NCI-H2107 treated with DMSO at 0.1 percent for 48 hours (cell line): ENCODE data around the gene HTRA3.

Experiments used
- DNase-seq: peaks from one replicate; lab custom pipeline; 2025; ENCODE audit not compliant: unreplicated experiment; lab: John Stamatoyannopoulos, UW

HTRA3 gene

DNA sequence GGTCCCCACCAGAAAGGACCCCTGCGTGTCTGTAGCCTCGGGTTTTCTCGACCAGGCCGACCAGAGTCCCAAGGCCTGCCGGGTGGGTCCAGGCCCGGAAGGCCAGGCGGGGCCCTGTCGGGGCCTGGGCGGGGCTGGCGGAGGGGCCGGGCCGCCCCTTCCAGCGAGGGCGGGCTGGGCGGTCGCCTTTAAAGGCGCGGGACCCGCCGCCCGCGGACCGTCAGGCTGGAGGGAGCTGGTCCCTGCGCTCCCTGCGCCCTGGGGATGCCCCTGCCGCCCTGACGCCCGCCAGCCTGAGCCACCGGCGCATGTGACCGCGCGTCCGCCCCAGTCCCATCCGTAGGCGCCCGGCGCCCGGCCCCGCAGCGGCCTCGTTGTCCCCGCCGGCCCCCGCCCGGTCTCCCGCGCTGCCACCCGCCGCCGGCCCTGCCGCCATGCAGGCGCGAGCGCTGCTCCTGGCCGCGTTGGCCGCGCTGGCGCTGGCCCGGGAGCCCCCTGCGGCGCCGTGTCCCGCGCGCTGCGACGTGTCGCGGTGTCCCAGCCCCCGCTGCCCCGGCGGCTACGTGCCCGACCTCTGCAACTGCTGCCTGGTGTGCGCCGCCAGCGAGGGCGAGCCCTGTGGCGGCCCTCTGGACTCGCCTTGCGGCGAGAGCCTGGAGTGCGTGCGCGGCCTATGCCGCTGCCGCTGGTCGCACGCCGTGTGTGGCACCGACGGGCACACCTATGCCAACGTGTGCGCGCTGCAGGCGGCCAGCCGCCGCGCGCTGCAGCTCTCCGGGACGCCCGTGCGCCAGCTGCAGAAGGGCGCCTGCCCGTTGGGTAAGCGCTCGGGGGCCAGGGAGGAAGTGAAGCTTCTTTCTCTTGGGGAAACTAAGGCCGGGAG is at the start of gene HTRA3:
Gene HTRA3 (plus strand): TSS at position 220 of the 883 bp plus-strand sequence. CDS start 215 bp downstream, at position 435.
- no peak for DNase-seq

GRCh38 chr4:8220661-8221450 is 48.7 kb upstream of the HTRA3 start:
- no peak for DNase-seq

GRCh38 chr4:8221476-8221875 is 48.1 kb upstream of the HTRA3 start:
- no peak for DNase-seq

DNA sequence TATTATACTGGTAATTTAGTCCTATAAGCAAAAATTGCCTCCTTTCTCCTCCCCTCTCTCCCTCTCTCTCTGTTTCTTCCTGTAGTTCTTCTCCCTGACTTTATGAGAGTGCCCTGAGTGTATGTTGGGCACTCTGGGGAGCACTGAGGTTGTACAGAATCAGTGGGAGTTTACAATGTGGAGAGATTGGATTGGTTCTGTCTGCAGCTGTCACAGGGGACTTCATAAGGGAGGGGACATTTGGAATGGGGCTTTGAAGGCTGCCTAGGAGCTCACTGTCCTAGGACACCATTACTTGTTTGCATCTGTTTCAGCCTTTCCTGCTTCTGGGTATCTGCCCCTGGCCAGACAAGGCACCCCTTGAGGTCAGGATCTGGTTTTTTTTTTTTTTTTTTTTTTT is 47.6 kb upstream of the HTRA3 start:
- no peak for DNase-seq

GRCh38 chr4:8222609-8223388 is 46.8 kb upstream of the HTRA3 start:
- no peak for DNase-seq

DNA sequence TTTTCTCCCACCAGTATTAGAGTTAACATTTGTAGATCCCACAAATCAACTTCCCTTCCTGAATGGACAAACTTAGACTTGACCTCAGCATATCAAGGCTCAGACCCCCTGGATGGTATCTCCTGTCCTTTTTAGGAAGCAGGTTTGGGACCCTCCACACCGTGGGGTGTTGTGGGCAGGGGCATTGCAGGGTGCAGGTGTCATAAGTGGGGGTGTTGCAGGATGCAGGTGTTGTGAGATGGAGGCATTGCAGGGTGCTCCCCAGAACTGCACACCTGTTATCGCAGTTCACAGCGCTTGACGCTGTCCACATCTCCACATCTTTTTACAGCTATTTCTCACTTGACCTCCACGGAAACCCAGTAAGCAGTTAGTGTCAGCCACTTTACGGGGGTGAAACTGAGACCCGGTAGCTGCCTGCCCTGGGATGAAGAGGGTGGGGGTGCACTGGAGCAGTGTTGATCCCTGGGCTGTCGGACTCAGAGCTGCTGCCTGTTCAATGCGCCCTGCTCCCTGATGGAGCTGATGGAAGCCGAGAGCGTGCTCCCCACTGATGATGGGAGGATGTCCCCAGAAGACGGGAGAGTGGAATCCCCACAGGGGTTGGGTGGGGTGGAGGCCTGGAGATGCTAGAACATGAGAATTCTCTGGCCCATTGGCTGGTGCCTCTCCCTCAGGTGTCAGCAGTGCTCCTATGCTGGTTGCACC is 45.1 kb upstream of the HTRA3 start:
- no peak for DNase-seq

- no peak for DNase-seq
Measured at GRCh38 chr4:8224975-8225625, 44.5 kb upstream of the HTRA3 start.

DNA sequence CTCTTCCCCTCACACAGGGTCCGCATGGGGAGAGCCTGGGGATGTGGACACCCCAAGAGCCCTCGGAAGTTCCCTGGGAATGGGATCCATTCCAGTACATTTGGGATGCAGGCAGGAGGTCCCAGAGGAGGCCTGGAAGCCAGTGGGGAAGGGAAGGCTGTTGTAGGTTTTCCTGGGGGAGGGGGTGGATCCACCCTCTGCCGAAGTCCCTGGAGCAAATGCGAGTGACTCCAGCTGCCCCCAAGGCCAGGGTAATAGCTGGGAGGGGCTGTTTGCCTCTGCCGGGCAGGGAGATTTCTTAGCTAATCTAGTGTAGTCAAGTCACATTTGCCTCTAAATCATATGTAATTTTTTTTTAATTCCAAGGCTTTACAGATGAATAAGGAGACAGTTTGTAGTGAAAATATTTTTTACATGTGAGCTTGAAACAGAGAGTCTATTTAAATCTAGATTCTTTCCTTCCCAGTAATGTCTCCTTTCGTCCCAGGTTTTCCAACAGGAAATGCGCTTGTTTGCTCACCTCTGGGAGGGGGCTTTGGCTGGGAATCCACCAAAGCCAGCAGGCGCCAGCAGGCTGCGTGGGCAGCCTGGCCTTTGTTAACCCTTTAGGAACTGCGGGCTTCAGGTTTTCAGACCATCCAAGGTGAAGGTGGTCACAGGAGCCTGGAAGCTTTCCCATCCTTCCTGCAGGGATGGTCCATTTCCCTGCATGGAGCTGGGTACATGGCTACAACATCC is 43.7 kb upstream of the HTRA3 start:
- no peak for DNase-seq

GRCh38 chr4:8227201-8227770 is 42.3 kb upstream of the HTRA3 start:
- DNase-seq = no peak

DNA sequence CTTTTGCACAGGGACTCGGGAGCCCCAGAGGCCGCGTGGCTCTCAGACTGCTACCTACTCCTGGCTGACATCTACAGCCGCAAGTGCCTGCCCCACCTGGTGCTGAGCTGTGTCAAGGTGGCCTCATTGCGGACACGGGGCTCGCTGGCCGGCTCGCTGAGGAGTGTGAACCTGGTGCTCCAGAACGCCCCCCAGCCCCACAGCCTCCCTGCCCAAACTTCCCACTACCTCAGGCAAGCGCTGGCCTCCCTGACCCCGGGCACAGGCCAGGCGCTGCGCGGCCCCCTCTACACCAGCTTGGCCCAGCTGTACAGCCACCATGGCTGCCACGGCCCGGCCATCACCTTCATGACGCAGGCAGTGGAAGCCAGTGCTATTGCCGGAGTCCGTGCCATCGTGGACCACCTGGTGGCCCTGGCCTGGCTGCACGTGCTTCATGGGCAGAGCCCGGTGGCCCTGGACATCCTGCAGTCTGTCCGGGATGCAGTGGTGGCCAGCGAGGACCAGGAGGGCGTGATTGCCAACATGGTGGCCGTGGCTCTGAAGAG is 41.7 kb upstream of the HTRA3 start:
- DNase-seq = no peak

DNA sequence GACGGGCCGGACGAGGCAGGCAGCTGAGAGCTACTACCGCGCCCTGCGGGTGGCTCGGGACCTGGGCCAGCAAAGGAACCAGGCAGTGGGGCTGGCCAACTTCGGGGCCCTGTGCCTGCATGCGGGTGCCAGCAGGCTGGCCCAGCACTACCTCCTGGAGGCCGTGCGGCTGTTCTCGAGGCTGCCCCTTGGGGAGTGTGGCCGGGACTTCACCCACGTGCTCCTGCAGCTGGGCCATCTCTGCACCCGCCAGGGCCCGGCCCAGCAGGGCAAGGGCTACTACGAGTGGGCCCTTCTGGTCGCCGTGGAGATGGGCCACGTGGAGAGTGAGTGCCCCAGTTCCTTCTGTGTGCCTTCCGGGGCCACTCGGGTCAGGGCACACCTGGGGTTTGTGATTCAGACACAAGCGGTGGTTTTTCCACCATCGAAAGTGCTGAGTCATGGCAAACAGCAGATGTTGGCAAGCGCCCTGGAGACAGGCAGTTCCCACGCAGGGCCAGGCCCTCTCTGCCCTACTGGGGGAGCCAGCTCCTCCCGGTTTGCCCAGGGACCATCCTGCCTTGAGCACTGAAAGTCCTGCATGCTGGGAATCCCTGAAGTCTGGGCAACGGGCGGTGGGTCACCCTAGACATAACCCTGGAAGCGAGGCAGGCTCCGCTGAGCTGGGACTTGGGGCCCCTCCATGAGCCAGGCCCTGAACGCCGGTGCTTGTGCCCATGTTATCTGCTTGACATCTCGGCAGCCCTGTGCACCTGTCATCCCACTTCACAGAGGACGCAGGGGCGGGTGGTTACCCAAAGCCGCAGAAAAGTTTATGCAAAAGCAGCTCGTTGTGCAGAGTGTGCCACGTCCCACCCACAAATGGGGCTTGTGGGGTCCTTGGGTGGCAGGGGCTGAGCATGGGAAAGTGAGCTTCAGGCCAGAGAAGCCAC is 41.0 kb upstream of the HTRA3 start:
- no peak for DNase-seq

DNA sequence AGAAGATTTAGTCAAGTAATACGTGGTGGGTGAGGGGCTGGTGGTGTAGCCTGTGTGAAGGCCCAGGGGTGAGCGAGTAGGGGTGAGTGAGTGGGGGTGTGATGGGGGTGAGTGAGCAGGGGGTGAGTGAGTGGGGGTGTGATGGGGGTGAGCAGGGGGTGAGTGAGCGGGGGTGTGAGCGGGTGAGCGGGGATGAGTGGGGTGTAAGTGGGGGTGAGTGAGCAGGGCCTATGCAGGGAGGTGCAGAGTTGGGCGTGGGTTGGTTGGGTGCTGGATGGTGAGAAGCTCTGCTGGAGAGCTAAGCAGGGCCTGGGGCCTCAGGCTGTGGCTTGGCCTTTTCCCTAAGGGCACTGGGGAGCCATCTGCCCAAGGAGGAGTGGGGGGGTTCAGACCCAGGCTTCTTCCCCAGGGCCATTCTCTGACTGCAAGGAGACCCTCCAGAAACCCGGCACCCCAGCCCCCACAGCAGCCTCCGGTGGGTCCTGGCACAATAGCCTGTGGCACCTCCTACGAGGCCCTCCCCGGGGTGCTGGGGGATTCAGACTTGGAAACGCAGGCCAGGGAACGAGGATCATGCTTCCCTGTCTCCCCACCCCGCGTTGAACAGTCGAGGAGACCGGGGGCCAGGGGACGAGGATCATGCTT is 40.1 kb upstream of the HTRA3 start:
- DNase-seq = no peak

DNA sequence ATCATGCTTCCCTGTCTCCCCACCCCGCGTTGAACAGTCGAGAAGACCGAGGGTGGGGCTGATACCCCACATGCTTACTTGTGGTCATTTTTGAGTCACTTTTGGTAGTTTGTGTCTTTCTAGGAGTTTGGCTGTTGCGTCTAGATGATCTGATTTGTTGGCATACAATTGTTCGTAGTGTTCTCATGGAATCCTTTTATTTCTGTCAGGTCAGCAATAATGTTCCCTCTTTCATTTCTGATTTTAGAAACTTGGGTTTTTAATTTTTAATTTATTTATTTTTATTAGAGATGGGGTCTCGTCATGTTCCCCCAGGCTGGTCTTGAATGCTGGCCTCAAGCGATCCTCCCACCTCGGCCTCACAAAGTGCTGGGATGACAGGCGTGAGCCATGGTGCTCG is 39.5 kb upstream of the HTRA3 start:
- no peak for DNase-seq

DNA sequence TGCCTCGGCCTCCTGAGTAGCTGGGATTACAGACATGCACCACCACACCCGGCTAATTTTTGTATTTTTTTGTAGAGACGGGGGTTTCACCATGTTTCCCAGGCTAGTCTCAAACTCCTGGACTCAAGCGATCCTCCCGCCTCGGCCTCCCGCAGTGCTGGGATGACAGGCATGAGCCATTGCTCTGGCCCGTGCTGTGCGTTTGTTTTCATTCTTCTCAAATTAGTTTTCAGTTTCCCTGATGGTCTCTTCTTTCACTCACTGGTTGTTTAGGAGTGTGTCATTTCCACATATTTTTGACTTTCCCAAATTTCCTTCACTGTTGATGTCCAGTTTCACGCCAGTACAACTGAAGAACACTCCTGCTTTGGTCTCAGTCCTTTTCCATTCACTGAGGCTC is 38.7 kb upstream of the HTRA3 start:
- DNase-seq = no peak

DNA sequence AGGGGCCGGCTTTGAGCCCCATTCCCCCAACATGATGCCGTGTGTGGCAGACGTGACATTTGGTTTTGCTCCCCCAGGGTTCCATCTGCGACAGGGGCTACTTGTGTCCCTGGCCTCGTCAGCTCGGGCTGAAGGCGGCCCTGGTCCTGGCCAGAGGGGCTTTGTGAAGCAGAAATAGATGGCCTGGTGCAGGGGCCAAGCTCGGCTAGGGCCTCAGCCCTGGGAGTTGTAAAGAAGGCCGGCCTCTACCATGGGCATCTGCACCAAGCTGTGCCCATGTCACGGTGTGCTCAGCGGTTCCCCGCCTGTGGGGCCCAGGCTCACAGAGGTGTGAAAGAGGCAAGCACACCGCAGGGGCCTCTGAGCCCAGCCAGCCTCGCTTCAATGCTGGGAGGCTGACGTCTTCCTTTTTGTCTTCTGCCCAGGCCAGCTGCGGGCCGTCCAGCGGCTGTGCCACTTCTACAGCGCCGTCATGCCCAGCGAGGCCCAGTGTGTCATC is 38.0 kb upstream of the HTRA3 start:
- DNase-seq = no peak

DNA sequence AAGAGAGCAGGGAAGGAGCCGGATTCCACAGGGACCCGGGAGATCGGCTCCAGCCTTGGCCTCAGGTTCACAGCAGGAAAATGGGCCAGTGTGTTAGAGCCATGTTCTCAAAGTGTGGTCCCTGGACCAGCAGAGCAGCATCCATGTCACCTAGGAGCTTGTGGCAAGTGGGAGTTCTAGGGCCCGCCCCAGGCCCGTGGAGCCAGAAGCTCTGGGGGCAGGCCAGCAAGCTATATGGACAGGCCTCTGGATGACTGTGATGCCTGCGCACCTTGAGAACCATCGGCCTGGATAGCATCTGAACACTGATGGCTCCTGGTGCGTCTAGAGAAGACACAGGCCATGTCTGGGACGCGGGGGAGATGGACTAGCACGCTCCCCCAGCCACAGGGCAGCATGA is 36.8 kb upstream of the HTRA3 start:
- no peak for DNase-seq
